ENCODE results near the gene NFATC3. TPM values are rescaled to one million over a fixed set of nuclear protein-coding genes. Genes with fewer than 3 reads are reported as not detected.

NFATC3 gene
- total RNA-seq, 1 experiment from 2014 or later, result 26.9 TPM

DNA sequence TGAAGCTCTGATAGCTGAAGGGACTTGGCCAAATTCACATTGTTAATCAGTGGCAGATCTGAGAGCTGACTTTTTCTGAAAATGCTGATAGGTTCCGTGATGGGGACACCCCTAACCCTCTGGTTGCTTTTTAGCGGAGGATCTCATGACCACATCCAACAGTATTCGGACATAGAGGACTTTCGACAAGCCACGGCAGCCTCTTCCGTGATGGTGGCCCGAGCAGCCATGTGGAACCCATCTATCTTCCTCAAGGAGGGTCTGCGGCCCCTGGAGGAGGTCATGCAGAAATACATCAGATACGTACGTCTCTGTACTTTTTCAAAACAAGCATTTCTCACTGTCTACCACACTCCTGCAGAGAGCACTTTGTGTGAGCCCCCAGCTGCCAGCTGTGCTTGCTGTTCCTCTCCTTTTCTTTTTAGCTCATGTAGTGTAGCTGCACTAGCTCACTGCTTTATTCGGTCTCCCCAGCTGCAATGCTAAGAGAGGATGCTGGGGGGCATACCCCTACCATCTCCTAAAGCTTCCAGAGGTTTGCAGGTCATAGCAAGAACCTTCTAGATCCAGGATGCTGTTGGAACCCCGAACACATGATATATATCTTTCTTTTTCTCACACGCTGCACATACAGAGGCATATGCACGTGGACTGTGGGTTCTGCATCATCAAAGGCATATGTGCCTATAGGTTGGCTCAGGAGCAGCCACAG, 14.2 kb upstream of the NFATC3 start:
- in situ Hi-C loops (cut with HindIII; ENCODE audit: low sequenced_read_pairs), result no loop called here

GRCh38 chr16:68071518-68071901, 13.7 kb upstream of the NFATC3 start:
- in situ Hi-C loops (cut with HindIII; ENCODE audit: low sequenced_read_pairs), result no loop called here
- DNase-seq (ENCODE audit: low spot score), result no peak

More for the DNA sequence above, 14.2 kb upstream of the NFATC3 start:
- no peak for DNase-seq (ENCODE audit: low spot score)

GRCh38 chr16:68072038-68072695, 13.0 kb upstream of the NFATC3 start:
- no peak for DNase-seq (ENCODE audit: low spot score)
- in situ Hi-C loops (cut with HindIII; ENCODE audit: low sequenced_read_pairs), result no loop called here

DNA sequence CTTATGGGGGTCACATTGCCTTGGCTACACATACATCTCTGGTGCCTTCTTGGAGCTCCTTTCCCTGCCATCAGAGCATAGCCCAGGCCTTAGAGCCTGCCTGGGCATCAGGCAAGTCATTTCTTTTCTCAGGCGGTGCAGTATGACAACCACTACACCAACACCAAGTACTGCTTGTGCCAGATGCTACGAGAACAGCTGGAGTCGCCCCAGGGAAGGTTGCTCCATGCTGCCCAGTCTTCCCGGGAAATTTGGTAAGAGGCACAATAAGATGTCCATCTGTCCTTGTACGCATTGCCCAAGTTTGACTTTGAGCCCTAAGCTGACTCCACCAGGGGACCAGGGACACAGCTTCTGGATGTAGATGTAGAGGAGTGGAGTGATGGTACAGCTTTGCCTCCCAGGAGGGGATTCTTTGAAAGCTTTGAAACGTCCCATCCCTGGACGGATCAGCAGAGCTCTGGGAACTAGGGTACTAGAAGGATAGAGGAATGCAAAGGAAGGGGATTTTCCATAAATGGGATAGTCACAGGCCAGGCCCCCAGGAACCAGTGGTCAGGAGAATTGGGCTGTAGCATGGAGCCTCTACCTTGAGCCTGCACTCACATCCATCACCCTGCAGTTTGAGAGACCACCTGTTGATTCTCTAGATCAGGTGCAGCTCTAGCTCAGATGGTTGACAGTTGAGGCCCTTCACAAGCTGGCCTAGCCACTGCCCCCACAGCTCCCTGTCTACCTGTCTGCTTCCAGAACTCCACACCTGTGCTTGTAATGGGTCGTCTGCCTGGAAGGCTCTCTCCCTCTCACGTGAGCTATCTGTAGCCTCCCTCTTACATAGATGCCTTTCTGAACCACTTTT, 11.0 kb upstream of the NFATC3 start:
- in situ Hi-C loops (cut with HindIII; ENCODE audit: low sequenced_read_pairs), result no loop called here
- DNase-seq (ENCODE audit: low spot score), result no peak

GRCh38 chr16:68074850-68075555, 10.2 kb upstream of the NFATC3 start:
- in situ Hi-C loops (cut with HindIII; ENCODE audit: low sequenced_read_pairs), result no loop called here
- no peak for DNase-seq (ENCODE audit: low spot score)

GRCh38 chr16:68075980-68076379, 9.2 kb upstream of the NFATC3 start:
- DNase-seq (ENCODE audit: low spot score), result no peak
- in situ Hi-C loops (cut with HindIII; ENCODE audit: low sequenced_read_pairs), result no loop called here

- no peak for DNase-seq (ENCODE audit: low spot score)
- in situ Hi-C loops (cut with HindIII; ENCODE audit: low sequenced_read_pairs), result no loop called here
Observed at GRCh38 chr16:68076560-68076959, 8.6 kb upstream of the NFATC3 start.

- in situ Hi-C loops (cut with HindIII; ENCODE audit: low sequenced_read_pairs), result no loop called here
- no peak for DNase-seq (ENCODE audit: low spot score)
Observed at GRCh38 chr16:68077866-68078700, 7.1 kb upstream of the NFATC3 start.

DNA sequence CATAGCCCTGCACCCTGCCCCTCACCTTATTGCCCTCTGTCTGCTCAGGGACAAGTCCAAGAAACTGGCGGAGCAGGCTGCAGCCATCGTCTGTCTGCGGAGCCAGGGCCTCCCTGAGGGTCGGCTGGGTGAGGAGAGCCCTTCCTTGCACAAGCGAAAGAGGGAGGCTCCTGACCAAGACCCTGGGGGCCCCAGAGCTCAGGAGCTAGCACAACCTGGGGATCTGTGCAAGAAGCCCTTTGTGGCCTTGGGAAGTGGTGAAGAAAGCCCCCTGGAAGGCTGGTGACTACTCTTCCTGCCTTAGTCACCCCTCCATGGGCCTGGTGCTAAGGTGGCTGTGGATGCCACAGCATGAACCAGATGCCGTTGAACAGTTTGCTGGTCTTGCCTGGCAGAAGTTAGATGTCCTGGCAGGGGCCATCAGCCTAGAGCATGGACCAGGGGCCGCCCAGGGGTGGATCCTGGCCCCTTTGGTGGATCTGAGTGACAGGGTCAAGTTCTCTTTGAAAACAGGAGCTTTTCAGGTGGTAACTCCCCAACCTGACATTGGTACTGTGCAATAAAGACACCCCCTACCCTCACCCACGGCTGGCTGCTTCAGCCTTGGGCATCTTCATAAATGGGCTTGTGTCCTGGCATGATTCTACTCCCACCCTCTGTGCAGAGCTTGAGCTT, 6.3 kb upstream of the NFATC3 start:
- in situ Hi-C loops (cut with HindIII; ENCODE audit: low sequenced_read_pairs), result no loop called here

GRCh38 chr16:68079376-68079625, 5.9 kb upstream of the NFATC3 start:
- in situ Hi-C loops (cut with HindIII; ENCODE audit: low sequenced_read_pairs), result no loop called here
- no peak for DNase-seq (ENCODE audit: low spot score)

More for the DNA sequence above, 6.3 kb upstream of the NFATC3 start:
- DNase-seq (ENCODE audit: low spot score), result no peak

GRCh38 chr16:68079626-68080344, 5.4 kb upstream of the NFATC3 start:
- in situ Hi-C loops (cut with HindIII; ENCODE audit: low sequenced_read_pairs), result no loop called here
- no peak for DNase-seq (ENCODE audit: low spot score)

- in situ Hi-C loops (cut with HindIII; ENCODE audit: low sequenced_read_pairs), result no loop called here
- no peak for DNase-seq (ENCODE audit: low spot score)
Observed at GRCh38 chr16:68081861-68082628, 3.1 kb upstream of the NFATC3 start.

- no peak for DNase-seq (ENCODE audit: low spot score)
Observed at GRCh38 chr16:68082629-68083238, 2.4 kb upstream of the NFATC3 start.

DNA sequence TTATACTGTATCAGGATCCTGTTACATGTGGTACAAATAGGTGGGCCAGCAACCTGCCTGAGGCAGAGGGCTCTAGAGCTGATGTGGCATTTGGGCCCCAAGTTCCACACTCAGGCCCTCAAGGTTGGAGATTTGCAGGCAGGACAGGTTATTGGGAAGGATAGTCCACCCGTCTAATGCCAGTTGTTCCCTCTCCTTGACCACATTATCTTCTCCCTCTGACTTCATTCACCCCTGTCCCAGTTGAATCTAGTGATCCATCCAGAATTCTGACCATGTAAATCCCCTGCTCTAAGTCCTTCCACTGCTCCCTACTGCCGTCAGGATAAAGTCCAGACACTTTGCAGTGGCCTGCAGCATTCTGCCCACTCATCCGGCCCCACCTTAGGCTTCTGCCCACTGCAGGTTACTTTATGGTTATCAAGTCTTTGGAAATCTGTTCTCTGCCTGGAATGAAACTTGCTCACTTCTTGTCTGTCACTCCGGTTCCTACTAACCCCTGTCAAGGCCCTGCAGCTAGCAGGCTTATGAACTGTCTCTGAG, 1.9 kb upstream of the NFATC3 start:
- DNase-seq (ENCODE audit: low spot score), result no peak
- in situ Hi-C loops (cut with HindIII; ENCODE audit: low sequenced_read_pairs), result no loop called here

More at GRCh38 chr16:68082629-68083238, 2.4 kb upstream of the NFATC3 start:
- in situ Hi-C loops (cut with HindIII; ENCODE audit: low sequenced_read_pairs), result no loop called here

DNA sequence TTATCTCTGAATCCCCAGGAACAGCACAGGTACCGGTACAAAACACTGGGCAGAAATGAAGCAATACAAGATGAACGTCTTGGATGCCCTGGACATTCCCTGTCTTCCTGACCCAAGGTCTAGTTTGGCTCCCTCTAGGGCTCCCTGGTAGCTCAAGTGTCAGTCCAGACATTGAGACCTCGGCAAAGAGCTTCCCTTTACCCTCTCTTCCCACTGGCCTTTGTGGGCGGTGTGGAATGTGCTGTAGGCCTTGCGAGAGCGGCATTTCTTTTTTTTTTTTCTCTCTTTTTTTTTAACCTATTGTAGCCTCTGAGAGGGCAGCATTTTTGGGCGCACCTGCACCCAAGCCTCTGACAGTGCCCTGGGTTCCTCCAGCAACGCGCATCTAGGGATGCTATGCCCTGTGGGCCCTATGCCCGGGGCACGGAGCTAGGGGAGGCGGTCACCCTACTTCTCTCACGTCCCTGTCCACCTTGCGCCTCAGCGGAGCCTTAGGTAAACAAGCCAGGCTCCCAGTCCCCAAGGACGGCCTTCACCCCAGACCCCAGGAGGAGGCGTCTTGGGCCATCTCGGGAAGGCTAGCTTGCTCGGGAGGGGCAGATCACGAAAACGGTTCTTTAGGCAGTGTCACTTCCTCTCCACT, 1.2 kb upstream of the NFATC3 start:
- in situ Hi-C loops (cut with HindIII; ENCODE audit: low sequenced_read_pairs), result no loop called here
- peak; percentile 13 for DNase-seq (ENCODE audit: low spot score)

Data from G401 (cell line).